OCI-LY3 (cell line): ENCODE data around the gene SLC28A2.
"Not testable (repeated sequence)": the region's sequence is repeated elsewhere in the genome, so short reads cannot be mapped to it uniquely, and the experiment has no call there.

ENCODE experiments used
- H2AFZ ChIP-seq: fragments of 200-600, 300-600 bp; shearing (Covaris generic); 2 replicates; pipeline ENCODE4 v1.6.0; 2014; ENCODE audit warnings: antibody characterized with exemption, low read depth, low read length
- H3K27ac ChIP-seq: fragments of 200-600, 300-600 bp; sonication (generic); 2 replicates; pipeline ENCODE4 v1.5.1; 2014; ENCODE audit warnings: mild to moderate bottlenecking, low read length, moderate library complexity, mixed read lengths
- H3K27me3 ChIP-seq: fragments of 200-600, 300-600 bp; sonication (generic); 2 replicates; pipeline ENCODE4 v1.6.1; 2014; ENCODE audit warnings: low read depth, low read length, mixed read lengths
- H3K36me3 ChIP-seq: fragments of 200-600, 300-600 bp; sonication (generic); replicated peaks from 2 replicates; pipeline ENCODE3; 2014; ENCODE audit warnings: low read depth, low read length, mixed read lengths
- H3K4me1 ChIP-seq: fragments of 300-600, 200-600 bp; sonication (generic); 2 replicates; pipeline ENCODE4 v1.6.1; 2014; ENCODE audit warnings: low read length, mixed read lengths
- H3K4me2 ChIP-seq: fragments of 200-600, 300-600 bp; sonication (generic); 2 replicates; pipeline ENCODE4 v1.6.1; 2014; ENCODE audit warnings: low read length, mixed read lengths
- H3K4me3 ChIP-seq: fragments of 300-600, 200-600 bp; sonication (generic); 2 replicates; pipeline ENCODE4 v1.5.1; 2014; ENCODE audit warnings: antibody characterized with exemption, mild to moderate bottlenecking, low read length, moderate library complexity
- H3K79me2 ChIP-seq: fragments of 300-600, 200-600 bp; shearing (Covaris generic); 2 replicates; pipeline ENCODE4 v1.6.1; 2014; ENCODE audit warnings: mild to moderate bottlenecking, low read length, mixed read lengths
- H3K9ac ChIP-seq: fragments of 300-600, 200-600 bp; shearing (Covaris generic); 2 replicates; pipeline ENCODE4 v1.6.0; 2014; ENCODE audit warnings: mild to moderate bottlenecking, low read length, moderate library complexity
- H3K9me3 ChIP-seq: fragments of 200-600, 300-600 bp; shearing (Covaris generic); 2 replicates; pipeline ENCODE4 v1.6.1; 2014; ENCODE audit warnings: low read length, mixed read lengths; ENCODE audit not compliant: insufficient read depth
- H4K20me1 ChIP-seq: fragments of 200-600, 300-600 bp; sonication (generic); 2 replicates; pipeline ENCODE4 v1.6.1; 2016; ENCODE audit warnings: low read length, mixed read lengths; ENCODE audit not compliant: insufficient read depth
- CTCF ChIP-seq: fragments of 200-600, 300-600 bp; sonication (generic); IDR thresholded peaks from 2 replicates; pipeline ENCODE4 v1.5.1; 2014; ENCODE audit warnings: antibody characterized with exemption, low read length, low read depth
- EZH2phosphoT487 ChIP-seq: fragments of 200-600 bp; shearing (Covaris generic); IDR thresholded peaks from 2 replicates; pipeline ENCODE4 v1.6.1; 2018; ENCODE audit warnings: antibody characterized with exemption, mixed run types, low read depth

The SLC28A2 gene

GRCh38 chr15:45304711-45305110 is 52.7 kb downstream of the SLC28A2 start:
- TF ChIP-seq CTCF (no peak), EZH2phosphoT487 (no peak)
- H3K9ac ChIP-seq = no peak overlapping the region
- H3K9me3 ChIP-seq = no peaks in the 10 kb centered on the region
- H3K27me3 ChIP-seq = peaks cover 10% of the 10 kb centered on the region; the same call in 1 of the 2 replicates
- H3K27ac ChIP-seq = no peak overlapping the region
- H3K36me3 ChIP-seq = no peaks in the 10 kb centered on the region
- no peak overlapping the region for H3K4me3 ChIP-seq
- H3K79me2 ChIP-seq = no peaks in the 10 kb centered on the region
- H3K4me2 ChIP-seq = no peak overlapping the region
- no peaks in the 10 kb centered on the region for H4K20me1 ChIP-seq
- no peak overlapping the region for H2AFZ ChIP-seq
- peaks cover 7% of the 10 kb centered on the region; the same call in 1 of the 2 replicates for H3K4me1 ChIP-seq

GRCh38 chr15:45306105-45306504 is 54.1 kb downstream of the SLC28A2 start:
- no peaks in the 10 kb centered on the region for H3K36me3 ChIP-seq
- H3K27ac ChIP-seq = no peak overlapping the region
- no peak overlapping the region for H3K4me3 ChIP-seq

GRCh38 chr15:45307230-45307924 is 55.3 kb downstream of the SLC28A2 start:
- H4K20me1 ChIP-seq = no peaks in the 10 kb centered on the region
- H3K4me3 ChIP-seq = peak overlapping the region; percentile 67
- no peaks in the 10 kb centered on the region for H3K9me3 ChIP-seq
- H3K79me2 ChIP-seq = no peaks in the 10 kb centered on the region
- no peaks in the 10 kb centered on the region for H3K36me3 ChIP-seq
- TF ChIP-seq EZH2phosphoT487 = no peak
- peak; percentile 79 for TF ChIP-seq CTCF
- no peak overlapping the region for H3K27ac ChIP-seq
- peak overlapping the region; percentile 96 for H2AFZ ChIP-seq
- peaks cover 7% of the 10 kb centered on the region; the same call in 1 of the 2 replicates for H3K4me1 ChIP-seq
- peaks cover 10% of the 10 kb centered on the region; the same call in 1 of the 2 replicates for H3K27me3 ChIP-seq
- H3K4me2 ChIP-seq = peak overlapping the region; percentile 84
- peak overlapping the region; percentile 42 for H3K9ac ChIP-seq

More at GRCh38 chr15:45306105-45306504, 54.1 kb downstream of the SLC28A2 start:
- no peaks in the 10 kb centered on the region for H4K20me1 ChIP-seq
- H3K9ac ChIP-seq = no peak overlapping the region
- peaks cover 10% of the 10 kb centered on the region; the same call in 1 of the 2 replicates for H3K27me3 ChIP-seq
- TF ChIP-seq EZH2phosphoT487 = no peak
- no peak for TF ChIP-seq CTCF
- H3K9me3 ChIP-seq = no peaks in the 10 kb centered on the region
- no peak overlapping the region for H3K4me2 ChIP-seq
- peaks cover 7% of the 10 kb centered on the region; the same call in 1 of the 2 replicates for H3K4me1 ChIP-seq
- no peaks in the 10 kb centered on the region for H3K79me2 ChIP-seq
- no peak overlapping the region for H2AFZ ChIP-seq

- H3K36me3 ChIP-seq, H3K9me3 ChIP-seq, H3K4me2 ChIP-seq, H2AFZ ChIP-seq, H3K27me3 ChIP-seq, H3K9ac ChIP-seq, H3K4me1 ChIP-seq, H3K27ac ChIP-seq, H3K4me3 ChIP-seq, H4K20me1 ChIP-seq, H3K79me2 ChIP-seq: not testable (repeated sequence)
Measured at GRCh38 chr15:45314117-45314516, 62.1 kb downstream of the SLC28A2 start.
